DND-41 (cell line): Measurements from ENCODE around the gene VWC2L.

Source experiments
- ATAC-seq: fragments of 200-7000 bp; cut with Tn5 transposase; 3 replicates; pipeline ENCODE4 v1.9.1; 2021; ENCODE audit warnings: low read depth; ENCODE audit not compliant: insufficient read depth
- DNase-seq: peaks from one replicate; pipeline ENCODE4 v3.0.0-alpha.2; 2020
- H2AFZ ChIP-seq: 2 replicates; pipeline ENCODE4 v1.6.0; 2012; ENCODE audit warnings: low read depth, low read length
- H3K27ac ChIP-seq: 2 replicates; pipeline ENCODE4 v1.5.1; 2012; ENCODE audit warnings: low read length, inconsistent platforms
- H3K27me3 ChIP-seq: fragments of 200-600 bp; sonication (generic); 2 replicates; pipeline ENCODE4 v1.6.0; 2012; ENCODE audit warnings: low read length, mild to moderate bottlenecking, inconsistent platforms; ENCODE audit not compliant: insufficient read depth, poor library complexity
- H3K36me3 ChIP-seq: 2 replicates; pipeline ENCODE4 v1.5.1; 2012; ENCODE audit warnings: low read length, inconsistent platforms; ENCODE audit not compliant: insufficient read depth
- H3K4me1 ChIP-seq: 2 replicates; pipeline ENCODE4 v1.5.1; 2012; ENCODE audit warnings: mild to moderate bottlenecking, low read length; ENCODE audit not compliant: insufficient read depth
- H3K4me2 ChIP-seq: 2 replicates; pipeline ENCODE4 v1.6.0; 2012; ENCODE audit warnings: mild to moderate bottlenecking, moderate library complexity, low read length, inconsistent platforms; ENCODE audit not compliant: insufficient read depth
- H3K4me3 ChIP-seq, 2 experiments: fragments of 200-600 bp in 1 of 2; shearing (Covaris generic) in 1 of 2; 2 replicates each; pipeline ENCODE4 v1.5.1; 2012 to 2016; ENCODE audit warnings: inconsistent platforms in 2 of 2, low read length in 2 of 2, mild to moderate bottlenecking in 2 of 2, low read depth in 1 of 2, moderate library complexity in 1 of 2
- H3K79me2 ChIP-seq: 2 replicates; pipeline ENCODE4 v1.6.0; 2012; ENCODE audit warnings: low read length, inconsistent platforms; ENCODE audit not compliant: insufficient read depth
- H3K9ac ChIP-seq: 2 replicates; pipeline ENCODE4 v1.6.0; 2012; ENCODE audit warnings: low read depth, mild to moderate bottlenecking, inconsistent platforms, low read length, moderate library complexity
- H3K9me3 ChIP-seq: 2 replicates; pipeline ENCODE4 v1.5.1; 2012; ENCODE audit warnings: low read length, moderate library complexity, mild to moderate bottlenecking, inconsistent platforms; ENCODE audit not compliant: insufficient read depth, severe bottlenecking
- H4K20me1 ChIP-seq: 2 replicates; pipeline ENCODE4 v1.6.0; 2012; ENCODE audit warnings: low read length; ENCODE audit not compliant: insufficient read depth
- EZH2 ChIP-seq: IDR thresholded peaks from 3 replicates; pipeline ENCODE4 v1.6.1; 2012; ENCODE audit warnings: borderline replicate concordance, low read depth, mild to moderate bottlenecking, moderate library complexity, low read length, inconsistent platforms; ENCODE audit not compliant: severe bottlenecking
- TF ChIP-seq, protein P1 (sequence below): IDR thresholded peaks from 2 replicates; pipeline ENCODE4 v1.5.1; 2012; ENCODE audit warnings: borderline replicate concordance, low read length, moderate library complexity, mild to moderate bottlenecking; ENCODE audit not compliant: poor library complexity, severe bottlenecking; ENCODE audit errors: extremely low read depth

Gene VWC2L

DNA sequence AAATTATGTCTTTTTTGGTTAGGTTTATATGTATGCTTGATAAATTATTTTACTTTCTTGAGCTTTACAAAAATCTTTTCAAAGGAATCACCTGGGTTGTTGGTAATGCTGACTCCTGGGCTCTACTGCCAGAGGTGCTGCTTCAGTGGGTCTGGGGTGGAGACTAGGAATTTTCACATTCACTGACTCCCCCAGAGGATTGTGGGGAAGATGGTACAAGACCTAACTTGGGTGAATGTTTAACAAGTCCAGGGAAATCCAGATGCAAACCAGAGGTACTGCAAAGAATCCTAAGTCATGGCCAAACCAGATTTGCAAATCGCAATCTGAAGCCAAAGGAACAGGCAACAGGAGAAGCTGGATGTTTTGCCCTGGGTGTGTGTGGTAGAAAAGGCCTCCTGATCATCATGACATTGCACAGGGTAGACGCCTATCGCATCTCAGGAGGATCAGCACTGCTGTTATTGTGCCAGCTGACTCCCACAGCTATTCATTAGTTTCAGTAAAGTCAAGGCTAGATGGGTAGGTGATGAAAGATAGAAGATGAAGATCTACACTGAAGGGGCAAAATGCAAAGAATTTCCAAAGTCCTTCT is 213.4 kb downstream of the VWC2L start:
- TF ChIP-seq, protein P1, sequence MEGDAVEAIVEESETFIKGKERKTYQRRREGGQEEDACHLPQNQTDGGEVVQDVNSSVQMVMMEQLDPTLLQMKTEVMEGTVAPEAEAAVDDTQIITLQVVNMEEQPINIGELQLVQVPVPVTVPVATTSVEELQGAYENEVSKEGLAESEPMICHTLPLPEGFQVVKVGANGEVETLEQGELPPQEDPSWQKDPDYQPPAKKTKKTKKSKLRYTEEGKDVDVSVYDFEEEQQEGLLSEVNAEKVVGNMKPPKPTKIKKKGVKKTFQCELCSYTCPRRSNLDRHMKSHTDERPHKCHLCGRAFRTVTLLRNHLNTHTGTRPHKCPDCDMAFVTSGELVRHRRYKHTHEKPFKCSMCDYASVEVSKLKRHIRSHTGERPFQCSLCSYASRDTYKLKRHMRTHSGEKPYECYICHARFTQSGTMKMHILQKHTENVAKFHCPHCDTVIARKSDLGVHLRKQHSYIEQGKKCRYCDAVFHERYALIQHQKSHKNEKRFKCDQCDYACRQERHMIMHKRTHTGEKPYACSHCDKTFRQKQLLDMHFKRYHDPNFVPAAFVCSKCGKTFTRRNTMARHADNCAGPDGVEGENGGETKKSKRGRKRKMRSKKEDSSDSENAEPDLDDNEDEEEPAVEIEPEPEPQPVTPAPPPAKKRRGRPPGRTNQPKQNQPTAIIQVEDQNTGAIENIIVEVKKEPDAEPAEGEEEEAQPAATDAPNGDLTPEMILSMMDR, result no peak
- TF ChIP-seq EZH2, result no peak
- Histone ChIP-seq H3K79me2 (no peaks in the 10 kb centered on the region), H2AFZ (no peak overlapping the region), H3K9me3 (no peaks in the 10 kb centered on the region), H3K9ac (no peak overlapping the region), H3K36me3 (no peaks in the 10 kb centered on the region), H3K4me3 (no peak overlapping the region), H3K4me2 (no peak overlapping the region), H3K27ac (no peak overlapping the region), H3K27me3 (no peaks in the 10 kb centered on the region), H4K20me1 (no peaks in the 10 kb centered on the region), H3K4me1 (no peaks in the 10 kb centered on the region)
- ATAC-seq, result no peak
- no peak for DNase-seq

DNA sequence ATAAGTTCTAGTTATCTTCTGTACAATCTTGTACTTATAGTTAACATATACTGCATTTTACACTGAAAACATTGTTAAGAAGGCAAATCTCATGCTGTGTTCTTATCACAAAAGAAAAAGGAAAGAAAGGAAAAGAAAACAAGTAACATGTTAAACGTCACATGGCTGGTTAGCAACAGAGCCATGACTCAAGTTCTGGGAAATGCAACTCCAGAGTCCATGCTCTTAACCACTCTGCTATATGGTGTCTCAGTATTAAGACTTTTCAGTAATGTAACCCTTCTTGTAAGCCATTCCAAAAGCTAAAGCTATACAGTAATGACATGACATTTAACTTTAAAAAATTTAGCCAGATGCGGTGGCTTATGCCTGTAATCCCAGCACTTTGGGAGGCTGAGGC is 217.2 kb downstream of the VWC2L start:
- Histone ChIP-seq H3K4me1 (no peaks in the 10 kb centered on the region), H3K27ac (no peak overlapping the region), H3K27me3 (no peaks in the 10 kb centered on the region), H3K4me2 (no peak overlapping the region), H4K20me1 (no peaks in the 10 kb centered on the region), H3K9ac (no peak overlapping the region), H2AFZ (no peak overlapping the region), H3K79me2 (no peaks in the 10 kb centered on the region), H3K9me3 (no peaks in the 10 kb centered on the region), H3K4me3 (no peak overlapping the region), H3K36me3 (no peaks in the 10 kb centered on the region)
- TF ChIP-seq EZH2, result no peak
- TF ChIP-seq, protein P1, result no peak
- DNase-seq (no peak), ATAC-seq (no peak)
